Peyer's patch (tissue), 4 donors: Measurements from ENCODE around the gene RTN4RL1.

Source experiments
- POLR2A ChIP-seq, 2 donors: fragments of 450-650 bp; IDR thresholded peaks; one replicate each; pipeline ENCODE4 v1.5.1; 2017; ENCODE audit warnings: antibody characterized with exemption in 2 of 2, mild to moderate bottlenecking in 2 of 2, moderate library complexity in 2 of 2
- TF ChIP-seq, protein P1 (sequence below), 6 experiments: fragments of 450-650 bp in 4 of 6; fragments of 200-600 bp in 2 of 6; sonication (generic) in 1 of 6; IDR thresholded peaks; one replicate each; pipeline ENCODE4 v1.5.1; 2017 to 2019; ENCODE audit warnings: antibody characterized with exemption in 6 of 6, mild to moderate bottlenecking in 3 of 6, moderate library complexity in 1 of 6

DNA sequence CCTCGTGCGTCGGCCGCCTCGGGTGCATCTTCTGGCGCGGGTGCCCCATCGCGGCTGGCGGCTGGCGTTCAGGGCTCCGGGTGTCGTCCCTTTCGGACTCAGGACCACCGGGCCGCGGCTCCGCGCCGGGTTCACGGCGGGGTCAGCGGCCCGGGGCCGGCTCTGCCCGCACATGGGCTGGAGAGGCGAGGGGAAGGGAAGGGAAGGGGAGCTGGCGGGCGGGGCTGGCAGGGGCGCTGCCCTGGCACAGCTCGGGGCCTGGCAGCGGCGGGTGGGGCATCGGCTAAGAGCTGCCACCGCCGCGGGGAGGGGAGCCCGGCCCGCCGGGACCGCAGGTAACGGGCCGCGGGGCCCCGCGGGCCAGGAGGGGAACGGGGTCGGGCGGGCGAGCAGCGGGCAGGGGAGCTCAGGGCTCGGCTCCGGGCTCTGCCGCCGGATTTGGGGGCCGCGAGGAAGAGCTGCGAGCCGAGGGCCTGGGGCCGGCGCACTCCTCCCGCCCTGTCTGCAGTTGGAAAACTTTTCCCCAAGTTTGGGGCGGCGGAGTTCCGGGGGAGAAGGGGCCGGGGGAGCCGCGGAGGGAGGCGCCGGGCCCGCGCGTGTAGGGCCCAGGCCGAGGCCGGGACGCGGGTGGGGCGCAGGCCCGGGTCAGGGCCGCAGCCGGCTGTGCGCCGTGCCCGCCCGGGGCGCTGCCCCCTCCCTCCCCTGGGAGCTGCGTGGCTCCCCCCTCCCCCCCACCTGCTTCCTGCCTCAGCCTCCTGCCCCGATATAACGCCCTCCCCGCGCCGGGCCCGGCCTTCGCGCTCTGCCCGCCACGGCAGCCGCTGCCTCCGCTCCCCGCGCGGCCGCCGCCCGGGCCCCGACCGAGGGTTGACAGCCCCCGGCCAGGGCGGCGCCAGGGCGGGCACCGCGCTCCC, 30.4 kb upstream of the RTN4RL1 start:
- TF ChIP-seq POLR2A (IDR thresholded peaks at IDR 0.05): no peak
- TF ChIP-seq, protein P1, sequence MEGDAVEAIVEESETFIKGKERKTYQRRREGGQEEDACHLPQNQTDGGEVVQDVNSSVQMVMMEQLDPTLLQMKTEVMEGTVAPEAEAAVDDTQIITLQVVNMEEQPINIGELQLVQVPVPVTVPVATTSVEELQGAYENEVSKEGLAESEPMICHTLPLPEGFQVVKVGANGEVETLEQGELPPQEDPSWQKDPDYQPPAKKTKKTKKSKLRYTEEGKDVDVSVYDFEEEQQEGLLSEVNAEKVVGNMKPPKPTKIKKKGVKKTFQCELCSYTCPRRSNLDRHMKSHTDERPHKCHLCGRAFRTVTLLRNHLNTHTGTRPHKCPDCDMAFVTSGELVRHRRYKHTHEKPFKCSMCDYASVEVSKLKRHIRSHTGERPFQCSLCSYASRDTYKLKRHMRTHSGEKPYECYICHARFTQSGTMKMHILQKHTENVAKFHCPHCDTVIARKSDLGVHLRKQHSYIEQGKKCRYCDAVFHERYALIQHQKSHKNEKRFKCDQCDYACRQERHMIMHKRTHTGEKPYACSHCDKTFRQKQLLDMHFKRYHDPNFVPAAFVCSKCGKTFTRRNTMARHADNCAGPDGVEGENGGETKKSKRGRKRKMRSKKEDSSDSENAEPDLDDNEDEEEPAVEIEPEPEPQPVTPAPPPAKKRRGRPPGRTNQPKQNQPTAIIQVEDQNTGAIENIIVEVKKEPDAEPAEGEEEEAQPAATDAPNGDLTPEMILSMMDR (IDR thresholded peaks at IDR 0.05): no peak
